RWPE2 (cell line): Measurements from ENCODE around the gene GLIPR2.
"Not testable (repeated sequence)": the region's sequence is repeated elsewhere in the genome, so short reads cannot be mapped to it uniquely, and the experiment has no call there.

ENCODE experiments used
- ATAC-seq: fragments of 200-7000 bp; cut with Tn5 transposase; 3 replicates; pipeline ENCODE4 v1.9.1; 2021; ENCODE audit warnings: low read depth
- DNase-seq: peaks from one replicate; pipeline ENCODE4 v3.0.0-alpha.2; 2020; ENCODE audit warnings: low spot score
- H3K27ac ChIP-seq: fragments of 450-650 bp; 2 replicates; pipeline ENCODE4 v1.5.1; 2017; ENCODE audit warnings: mild to moderate bottlenecking; ENCODE audit not compliant: poor library complexity, severe bottlenecking
- H3K27me3 ChIP-seq: fragments of 250-450 bp; sonication (Bioruptor Pico); 2 replicates; pipeline ENCODE4 v1.5.1; 2021; ENCODE audit warnings: mild to moderate bottlenecking, moderate library complexity; ENCODE audit not compliant: insufficient read depth, poor library complexity, severe bottlenecking
- H3K36me3 ChIP-seq: fragments of 250-450 bp; sonication (Bioruptor Pico); 2 replicates; pipeline ENCODE4 v1.5.1; 2020; ENCODE audit warnings: low read depth, mild to moderate bottlenecking, moderate library complexity
- H3K4me1 ChIP-seq: fragments of 250-450 bp; sonication (Bioruptor Pico); 2 replicates; pipeline ENCODE4 v1.5.1; 2021; ENCODE audit warnings: mild to moderate bottlenecking, moderate library complexity; ENCODE audit not compliant: insufficient read depth, poor library complexity, severe bottlenecking
- H3K4me3 ChIP-seq: fragments of 250-450 bp; sonication (Bioruptor Pico); 2 replicates; pipeline ENCODE4 v1.5.1; 2021; ENCODE audit warnings: mild to moderate bottlenecking, moderate library complexity; ENCODE audit not compliant: severe bottlenecking
- H3K9me3 ChIP-seq: fragments of 250-450 bp; sonication (Bioruptor Pico); 2 replicates; pipeline ENCODE4 v1.5.1; 2021; ENCODE audit warnings: mild to moderate bottlenecking, moderate library complexity; ENCODE audit not compliant: severe bottlenecking
- CTCF ChIP-seq: fragments of 450-650 bp; IDR thresholded peaks from one replicate; pipeline ENCODE4 v1.5.1; 2017; ENCODE audit warnings: mild to moderate bottlenecking, moderate library complexity; ENCODE audit not compliant: poor library complexity, severe bottlenecking

The GLIPR2 gene

GRCh38 chr9:36170531-36170930 is 34.0 kb downstream of the GLIPR2 start:
- Histone ChIP-seq H3K36me3 (no peaks in the 10 kb centered on the region), H3K4me1 (no peaks in the 10 kb centered on the region), H3K4me3 (no peak overlapping the region), H3K27ac (no peak overlapping the region), H3K27me3 (no peaks in the 10 kb centered on the region), H3K9me3 (no peaks in the 10 kb centered on the region)
- DNase-seq: no peak
- no peak for TF ChIP-seq CTCF
- no peak for ATAC-seq

- ATAC-seq (no peak), DNase-seq (no peak)
- Histone ChIP-seq H3K27me3 (no peaks in the 10 kb centered on the region), H3K4me1 (no peaks in the 10 kb centered on the region), H3K27ac (no peak overlapping the region), H3K4me3 (no peak overlapping the region), H3K9me3 (no peaks in the 10 kb centered on the region), H3K36me3 (no peaks in the 10 kb centered on the region)
- no peak for TF ChIP-seq CTCF
Measured at GRCh38 chr9:36173861-36174260, 37.3 kb downstream of the GLIPR2 start.

GRCh38 chr9:36174271-36174670 is 37.7 kb downstream of the GLIPR2 start:
- Histone ChIP-seq H3K27ac (no peak overlapping the region), H3K9me3 (no peaks in the 10 kb centered on the region), H3K4me1 (no peaks in the 10 kb centered on the region), H3K36me3 (no peaks in the 10 kb centered on the region), H3K27me3 (no peaks in the 10 kb centered on the region), H3K4me3 (no peak overlapping the region)
- no peak for ATAC-seq
- no peak for TF ChIP-seq CTCF
- DNase-seq: no peak

GRCh38 chr9:36174731-36175130 is 38.2 kb downstream of the GLIPR2 start:
- ATAC-seq: no peak
- Histone ChIP-seq H3K4me3 (no peak overlapping the region), H3K27me3 (no peaks in the 10 kb centered on the region), H3K9me3 (no peaks in the 10 kb centered on the region), H3K36me3 (no peaks in the 10 kb centered on the region), H3K4me1 (no peaks in the 10 kb centered on the region), H3K27ac (no peak overlapping the region)
- no peak for TF ChIP-seq CTCF
- DNase-seq: no peak

- not testable (repeated sequence) for H3K4me1 ChIP-seq, ATAC-seq, H3K4me3 ChIP-seq, H3K27me3 ChIP-seq, H3K36me3 ChIP-seq, DNase-seq, H3K27ac ChIP-seq, H3K9me3 ChIP-seq
Measured at GRCh38 chr9:36175209-36175608, 38.7 kb downstream of the GLIPR2 start.

GRCh38 chr9:36176496-36176895 is 40.0 kb downstream of the GLIPR2 start:
- ATAC-seq, DNase-seq, H3K27ac ChIP-seq, H3K9me3 ChIP-seq, H3K4me1 ChIP-seq, H3K27me3 ChIP-seq, H3K4me3 ChIP-seq, H3K36me3 ChIP-seq: not testable (repeated sequence)
